ENCODE results near the gene PLK5.
"Not testable (repeated sequence)": the region's sequence is repeated elsewhere in the genome, so short reads cannot be mapped to it uniquely, and the experiment has no call there.

The PLK5 gene, protein sequence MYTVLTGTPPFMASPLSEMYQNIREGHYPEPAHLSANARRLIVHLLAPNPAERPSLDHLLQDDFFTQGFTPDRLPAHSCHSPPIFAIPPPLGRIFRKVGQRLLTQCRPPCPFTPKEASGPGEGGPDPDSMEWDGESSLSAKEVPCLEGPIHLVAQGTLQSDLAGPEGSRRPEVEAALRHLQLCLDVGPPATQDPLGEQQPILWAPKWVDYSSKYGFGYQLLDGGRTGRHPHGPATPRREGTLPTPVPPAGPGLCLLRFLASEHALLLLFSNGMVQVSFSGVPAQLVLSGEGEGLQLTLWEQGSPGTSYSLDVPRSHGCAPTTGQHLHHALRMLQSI

DNA sequence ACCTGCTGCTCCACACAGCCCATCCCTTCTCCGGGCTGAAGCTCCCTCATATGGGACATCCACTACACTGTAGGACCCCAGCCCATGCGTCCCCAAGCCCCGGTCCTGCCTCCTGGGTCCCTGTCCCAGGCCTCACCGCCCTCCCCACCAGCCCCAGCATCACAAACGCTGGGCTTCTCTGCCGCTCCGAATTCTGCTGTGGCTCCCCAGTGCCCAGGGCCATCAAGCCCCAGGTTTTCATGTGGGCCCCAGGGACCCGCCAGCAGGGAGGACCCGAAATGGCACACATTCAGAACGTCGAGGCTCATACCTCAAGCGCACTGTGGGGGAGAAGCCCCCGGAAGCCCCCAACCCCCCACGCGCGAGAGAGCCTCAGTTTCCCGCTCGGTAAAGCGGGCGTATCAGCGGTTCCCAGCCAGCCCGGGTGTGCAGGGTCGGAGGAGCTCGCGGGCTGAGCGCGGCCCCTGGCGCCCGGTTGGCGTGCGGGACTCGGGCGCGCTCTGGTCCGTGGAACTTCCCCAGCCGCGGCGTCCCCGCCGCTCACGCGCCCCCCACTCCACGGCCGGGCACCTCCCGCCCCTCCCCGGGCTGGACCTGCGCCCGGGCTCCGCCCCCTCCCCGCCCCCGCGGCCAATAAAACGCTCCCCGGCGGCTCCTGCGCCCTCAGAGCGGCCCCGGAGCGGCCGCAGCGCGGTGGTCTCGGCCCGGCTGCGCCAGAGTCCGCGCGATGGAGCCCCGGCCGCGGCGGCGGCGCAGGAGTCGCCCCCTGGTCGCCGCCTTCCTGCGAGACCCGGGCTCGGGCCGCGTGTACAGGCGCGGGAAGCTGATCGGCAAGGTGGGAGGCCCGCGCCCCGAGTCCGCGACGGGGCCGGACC is at the start of gene PLK5:
PLK5 (plus strand) TSS at position 666 of the 875 bp plus-strand sequence. CDS start 2,920 bp downstream, outside the sequence.
- no peak for DNase-seq

DNA sequence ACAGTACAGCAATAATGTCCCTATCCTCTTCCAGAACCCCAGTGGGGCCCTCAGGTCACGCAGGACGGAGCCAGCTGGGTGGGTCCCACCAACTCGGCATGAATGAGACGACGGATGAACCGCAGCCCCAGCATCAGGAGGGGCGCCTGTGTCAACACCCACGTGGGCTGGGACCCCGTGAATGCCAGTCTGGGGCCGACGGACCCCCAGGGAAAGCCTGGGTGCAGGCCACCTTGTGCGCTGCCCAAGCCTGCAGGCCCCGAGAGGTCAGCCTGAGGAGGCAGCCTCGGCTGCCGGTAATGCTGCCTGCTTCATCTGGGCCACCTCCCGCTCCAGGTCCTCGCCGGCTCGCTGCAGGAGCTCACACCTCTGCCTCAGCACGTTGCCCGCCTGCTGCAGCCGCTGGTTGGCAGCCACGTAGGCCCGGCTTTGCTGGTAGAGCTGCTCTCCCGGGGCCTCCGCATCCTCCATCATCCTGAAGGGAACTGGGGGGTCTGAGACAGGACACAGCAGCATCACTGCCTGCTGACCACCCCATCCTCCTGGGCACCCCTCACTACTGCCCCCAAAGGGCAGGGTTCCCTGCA is 49.0 kb upstream of the PLK5 start:
- DNase-seq: no peak

DNA sequence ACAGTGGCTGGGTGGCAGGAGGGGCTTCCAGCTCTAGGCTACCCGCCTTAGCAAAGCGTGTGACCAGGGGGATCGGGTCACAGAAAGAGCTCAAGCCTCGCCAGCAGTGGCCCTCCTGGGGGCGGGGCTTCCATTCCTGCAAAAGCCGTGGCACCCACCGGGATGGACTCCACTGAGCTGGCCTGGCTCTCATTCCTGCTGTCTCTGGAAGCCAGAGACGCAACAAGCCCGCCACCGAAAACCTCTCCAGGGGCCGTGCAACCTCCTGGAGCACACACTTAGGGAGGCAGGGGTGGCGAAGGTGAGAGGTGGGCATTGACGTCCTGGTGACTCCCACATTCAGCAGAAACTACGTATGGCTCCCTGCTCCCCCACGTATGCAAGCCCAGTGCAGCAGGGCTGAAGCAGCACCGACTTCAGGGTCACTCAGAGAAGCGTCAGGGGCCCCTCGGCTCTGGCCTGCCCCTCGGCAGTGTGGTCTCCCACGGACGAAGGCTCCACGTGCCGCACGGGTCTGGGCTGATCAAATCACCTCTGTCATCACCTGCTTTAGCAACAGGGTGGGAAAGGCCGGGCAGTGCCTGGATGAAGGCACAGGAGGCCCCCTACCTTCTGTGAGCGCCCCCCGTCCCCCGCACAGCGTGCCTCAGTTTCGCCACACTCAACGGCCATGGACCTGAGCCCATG is 48.0 kb upstream of the PLK5 start:
- DNase-seq: no peak

DNA sequence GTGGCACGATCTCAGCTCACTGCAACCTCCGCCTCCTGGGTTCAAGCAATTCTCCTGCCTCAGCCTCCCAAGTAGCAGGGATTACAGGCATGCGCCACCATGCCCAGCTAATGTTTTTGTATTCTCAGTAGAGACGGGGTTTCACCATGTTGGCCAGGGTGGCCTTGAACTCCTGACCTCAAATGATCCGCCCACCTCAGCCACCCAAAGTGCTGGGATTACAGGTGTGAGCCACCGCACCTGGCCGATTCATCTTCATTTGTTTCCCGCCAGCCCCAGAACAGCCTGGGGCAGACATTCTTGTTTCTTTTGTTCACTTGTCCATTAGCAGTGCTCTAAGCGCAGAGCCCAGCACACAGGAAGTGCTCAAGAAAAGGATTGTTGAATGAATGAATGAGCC is 46.8 kb upstream of the PLK5 start:
- DNase-seq: not testable (repeated sequence)

DNA sequence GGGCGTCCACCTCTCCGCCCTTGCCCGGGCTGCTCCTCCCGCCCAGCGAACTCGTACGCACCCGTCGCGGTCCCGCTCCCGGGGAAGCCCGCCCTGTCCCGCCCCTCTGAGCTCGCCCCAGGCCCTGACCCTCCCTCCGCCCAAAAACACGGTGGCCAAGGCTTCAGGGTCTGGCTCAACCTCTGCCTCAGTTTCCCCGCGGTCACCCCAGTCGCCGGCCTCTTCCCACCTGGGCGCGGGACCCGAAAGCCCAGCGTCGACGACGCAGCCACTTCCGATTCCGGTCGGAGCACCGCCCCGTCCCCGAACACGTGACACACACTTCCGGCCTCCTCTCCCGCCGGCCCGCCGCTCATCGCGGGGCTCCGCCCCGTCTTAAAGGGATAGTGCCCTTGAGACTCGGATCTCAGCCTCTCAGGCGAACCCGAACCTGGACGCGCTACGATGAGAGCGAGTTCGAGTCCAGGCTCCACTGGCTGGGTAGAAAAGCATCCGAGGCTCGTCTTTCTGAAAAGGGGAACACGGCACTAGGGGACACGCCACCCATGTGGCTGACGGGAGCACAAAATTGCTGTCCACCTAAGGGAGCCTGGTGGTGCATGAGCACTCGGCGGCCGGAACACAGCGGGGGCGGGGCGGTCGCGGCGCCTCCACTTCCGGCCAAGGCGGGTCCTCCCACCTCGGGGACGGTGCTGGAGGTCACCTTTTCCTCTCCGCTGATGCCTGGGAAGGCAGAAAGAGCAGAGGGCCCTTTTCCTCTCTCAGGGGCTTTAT is 44.8 kb upstream of the PLK5 start, which contains the start of gene C19orf25:
C19orf25 (minus strand) TSS at position 282 of the 774 bp plus-strand sequence. CDS start 312 bp downstream, outside the sequence.
- DNase-seq: peak; percentile 94

DNA sequence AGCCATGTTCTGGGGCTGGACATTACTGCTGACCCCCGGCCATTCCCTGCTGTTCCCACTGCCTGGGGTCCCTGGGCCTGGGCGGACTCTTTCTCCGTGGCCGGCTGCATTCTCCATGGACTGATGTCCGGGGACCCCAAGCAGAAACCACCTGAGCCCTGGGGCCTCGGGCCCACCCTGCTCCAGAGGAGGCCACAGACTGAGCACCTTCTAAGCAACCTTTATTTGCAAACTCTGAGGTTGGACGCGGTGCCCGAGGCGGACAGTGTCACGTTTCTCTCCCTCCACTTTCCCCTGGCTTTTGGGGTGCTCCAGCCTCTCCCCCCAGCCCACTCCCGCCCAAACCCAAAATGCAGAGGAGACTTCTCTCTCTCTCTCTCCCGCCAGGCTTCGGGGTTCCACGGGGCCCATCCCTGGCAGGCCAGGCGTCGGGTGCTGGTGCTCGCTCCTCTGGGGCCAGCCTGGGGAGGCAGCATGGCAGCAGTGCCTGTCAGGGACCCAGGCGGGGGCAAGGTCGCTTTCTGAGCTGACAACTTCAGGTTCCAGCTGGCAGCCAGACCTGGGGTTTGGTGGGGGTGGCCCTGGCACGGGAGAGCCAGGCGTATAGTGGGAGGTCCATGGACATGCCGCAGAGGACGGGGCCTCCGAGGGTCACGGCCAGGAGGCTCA is 42.5 kb upstream of the PLK5 start:
- DNase-seq: no peak

DNA sequence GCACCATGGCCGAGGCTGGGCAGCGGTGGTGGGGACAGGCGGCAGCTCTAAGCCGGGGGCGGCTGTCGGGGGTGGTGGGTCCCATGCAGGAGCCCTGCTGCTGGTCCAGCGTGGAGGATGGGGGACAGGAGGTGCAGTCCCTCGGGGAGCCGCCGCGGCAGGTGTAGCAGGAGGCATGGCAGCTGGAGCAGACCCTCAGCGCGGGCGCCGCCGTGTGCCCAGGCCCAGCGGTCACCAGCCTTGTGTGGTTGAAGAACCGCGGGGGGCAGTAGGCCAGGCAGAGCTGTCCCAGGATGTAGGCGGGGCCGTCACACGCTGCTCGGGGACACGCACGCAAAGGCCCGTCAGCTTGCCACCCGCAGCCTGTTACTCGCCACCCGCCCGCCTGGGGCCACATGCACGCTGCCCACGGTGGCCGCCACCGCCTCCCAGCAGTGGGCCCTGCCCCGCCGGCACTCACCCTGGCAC is 42.0 kb upstream of the PLK5 start:
- no peak for DNase-seq

DNA sequence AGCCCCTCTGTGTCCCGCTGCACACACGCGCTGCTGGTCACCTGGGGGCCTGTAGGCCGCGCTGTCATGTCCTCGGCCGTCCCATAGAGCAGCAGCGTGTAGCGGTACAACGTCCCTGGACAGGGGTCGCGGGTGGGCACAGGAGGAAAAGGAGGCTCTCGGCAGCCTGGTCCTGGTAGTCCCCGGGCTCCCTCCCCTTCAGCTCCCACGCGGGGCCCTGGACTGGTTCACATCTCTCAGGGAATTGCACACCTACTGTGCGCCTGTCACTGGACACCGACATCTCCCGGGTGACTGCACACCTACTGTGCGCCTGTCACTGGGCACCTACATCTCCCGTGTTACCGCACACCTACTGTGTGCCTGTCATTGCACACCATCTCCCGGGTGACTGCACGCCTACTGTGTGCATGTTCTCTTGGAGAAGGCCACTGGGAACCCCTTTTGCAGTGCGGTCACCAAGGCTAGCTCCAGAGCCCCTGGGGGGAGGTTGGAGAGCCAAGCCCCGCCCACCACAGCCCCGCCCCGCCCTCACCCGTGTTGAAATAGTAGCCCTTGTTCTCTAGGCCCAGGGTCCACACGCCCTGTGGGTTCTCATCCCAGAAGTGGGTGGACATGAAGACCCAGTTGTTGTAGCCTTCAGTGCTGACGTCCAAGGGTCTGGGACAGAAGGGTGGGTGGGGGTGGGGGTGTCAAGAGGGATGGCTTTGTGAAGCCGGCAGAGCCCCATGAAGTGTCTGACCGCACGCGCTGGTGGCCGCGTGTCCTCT is 41.3 kb upstream of the PLK5 start:
- DNase-seq: no peak

DNA sequence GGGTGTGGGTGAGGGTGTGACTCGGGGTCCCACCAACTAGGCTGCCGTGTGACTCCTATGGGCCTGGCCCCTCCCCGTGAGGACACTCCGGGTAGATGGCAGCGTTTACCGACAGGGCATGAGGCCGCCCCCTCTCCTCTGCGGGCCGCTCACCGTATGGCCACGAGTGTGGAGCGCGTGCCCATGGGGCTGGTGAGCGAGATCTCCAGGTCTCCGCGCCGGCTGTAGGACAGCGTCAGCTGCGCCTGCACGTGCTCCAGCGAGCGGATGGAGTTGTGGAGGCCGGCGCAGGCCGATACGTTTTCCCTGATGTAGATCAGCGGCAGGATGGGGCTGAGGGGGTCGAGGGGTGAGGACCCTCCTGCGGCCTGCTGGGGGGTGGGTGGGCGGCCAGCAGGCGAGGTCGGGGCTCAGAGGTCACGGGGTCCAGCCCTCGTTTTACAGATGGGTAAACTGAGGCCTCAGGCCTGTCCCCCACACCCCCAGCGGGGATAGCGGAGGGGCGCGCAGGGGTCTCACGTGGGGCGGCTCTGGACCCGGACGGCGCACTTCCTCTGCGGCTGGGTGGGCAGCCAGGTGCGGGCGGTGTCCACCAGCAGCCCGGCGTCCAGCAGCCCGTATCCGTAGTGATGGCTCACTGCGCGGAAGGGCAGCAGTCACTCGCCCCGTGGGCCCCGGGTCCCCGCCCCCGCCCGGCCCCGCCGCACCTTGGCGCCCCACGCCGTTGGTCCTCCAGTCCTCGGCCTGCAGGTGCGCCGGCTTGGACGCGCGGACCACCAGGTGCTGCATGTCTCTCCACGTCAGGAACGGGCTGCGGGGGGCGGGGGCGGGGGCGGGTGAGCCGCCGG is 40.5 kb upstream of the PLK5 start:
- no peak for DNase-seq

DNA sequence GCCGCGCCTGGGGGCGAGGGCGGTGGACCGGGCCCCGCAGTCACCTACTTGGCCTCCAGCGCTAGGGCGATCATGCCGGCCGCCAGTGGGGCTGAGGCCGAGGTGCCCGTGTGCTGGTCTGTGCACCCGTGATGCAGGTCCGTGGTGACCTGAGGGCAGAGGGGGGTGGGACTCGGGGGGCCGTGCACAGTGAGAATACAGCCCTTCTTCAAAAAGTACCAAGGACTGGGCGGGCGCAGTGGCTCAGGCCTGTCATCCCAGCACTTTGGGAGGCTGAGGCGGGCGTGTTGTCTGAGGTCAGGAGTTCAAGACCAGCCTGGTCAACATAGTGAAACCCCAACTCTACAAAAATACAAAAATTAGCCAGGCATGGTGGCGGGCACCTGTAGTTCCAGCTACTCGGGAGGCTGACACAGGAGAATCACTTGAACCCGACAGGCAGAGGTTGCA is 39.9 kb upstream of the PLK5 start:
- no peak for DNase-seq

DNA sequence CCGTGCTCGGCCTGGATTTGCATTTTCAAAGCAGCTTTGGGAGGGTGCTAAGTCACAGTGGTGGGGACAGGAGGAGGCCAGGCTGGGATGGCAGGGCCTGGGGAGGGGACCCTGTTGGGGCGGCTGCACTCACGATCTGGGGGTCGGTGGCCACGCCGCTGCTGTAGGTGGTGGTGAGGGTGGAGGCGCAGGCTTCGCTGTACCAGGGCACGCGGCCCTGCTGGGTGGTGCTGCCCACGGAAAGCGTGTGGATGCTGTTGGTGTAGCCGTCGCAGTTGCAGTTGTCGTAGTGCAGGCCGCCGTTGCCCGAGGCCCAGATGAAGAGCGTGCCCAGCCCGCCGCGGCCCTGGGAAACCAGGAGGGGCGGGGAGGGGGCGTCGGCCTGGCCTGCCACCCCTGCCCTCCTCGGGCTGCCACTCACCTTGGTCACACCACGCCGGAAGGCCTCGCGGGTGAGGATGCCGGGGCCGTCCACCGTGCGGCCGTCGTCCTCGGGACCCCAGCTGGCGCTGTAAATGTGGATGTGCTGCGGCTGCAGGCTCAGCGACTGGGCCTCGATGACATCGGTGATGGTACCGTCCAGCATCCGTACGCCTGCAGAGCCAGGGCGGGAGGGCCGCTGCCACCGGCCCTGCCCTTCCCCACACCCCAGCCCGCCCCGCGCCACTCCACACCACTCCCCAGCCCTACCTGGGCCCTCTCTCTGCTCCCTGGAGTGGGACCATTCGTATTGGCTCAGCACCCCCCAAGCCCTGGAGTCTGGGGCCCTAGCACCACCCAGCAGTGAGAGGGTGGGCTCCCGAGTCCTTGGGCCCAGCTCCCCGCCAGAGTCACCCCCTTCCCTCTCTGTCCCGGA is 36.9 kb upstream of the PLK5 start:
- DNase-seq: no peak

DNA sequence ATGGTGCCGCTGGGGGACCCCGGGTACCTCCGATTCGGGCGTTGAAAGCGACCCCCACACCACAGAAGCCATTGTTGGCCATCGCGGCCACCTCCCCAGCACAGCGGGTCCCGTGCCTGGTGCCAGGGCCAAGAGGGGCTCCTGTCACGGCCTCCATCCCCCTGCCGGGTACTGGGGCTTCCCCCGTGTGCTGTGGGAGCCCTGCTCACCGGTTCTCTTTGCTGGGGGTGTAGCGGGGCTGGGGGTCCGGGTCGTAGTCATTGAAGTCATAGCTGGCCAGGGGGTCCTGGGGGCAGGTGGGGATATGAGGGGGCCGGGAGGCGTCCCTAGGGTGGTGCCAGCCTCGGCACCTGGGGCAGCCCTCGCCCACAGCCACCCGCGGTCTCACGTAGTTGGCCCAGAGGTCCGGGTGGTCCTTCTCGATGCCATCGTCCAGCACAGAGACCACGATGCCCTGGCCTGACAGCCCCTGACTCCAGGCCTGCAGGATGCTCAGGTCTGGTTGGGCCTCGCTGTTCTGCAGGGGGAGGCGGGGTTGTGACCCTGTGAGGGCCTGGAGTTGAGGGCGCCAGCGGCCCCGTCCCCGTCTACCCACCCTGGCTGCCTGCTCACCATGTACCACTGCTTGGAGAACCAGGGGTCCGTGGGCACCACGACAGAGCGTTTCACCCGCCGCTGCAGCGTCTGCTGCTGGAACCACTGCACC is 36.1 kb upstream of the PLK5 start:
- no peak for DNase-seq

DNA sequence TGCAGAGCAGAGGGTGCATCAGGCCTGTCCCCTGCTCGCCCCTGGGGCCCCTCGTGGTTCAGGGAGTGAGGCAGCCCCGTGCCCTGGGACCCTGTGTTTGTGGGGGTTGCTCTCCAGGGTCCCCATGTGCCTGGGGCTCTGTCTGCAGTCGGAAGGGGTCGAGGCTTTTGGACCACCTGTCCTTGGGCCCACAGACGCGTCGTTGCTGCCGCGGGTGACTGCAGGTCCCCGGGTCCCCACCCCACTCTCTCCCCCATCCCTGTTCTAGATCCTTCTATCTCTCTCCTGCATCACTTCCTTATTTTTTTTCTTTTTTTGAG is 35.6 kb upstream of the PLK5 start:
- no peak for DNase-seq

DNA sequence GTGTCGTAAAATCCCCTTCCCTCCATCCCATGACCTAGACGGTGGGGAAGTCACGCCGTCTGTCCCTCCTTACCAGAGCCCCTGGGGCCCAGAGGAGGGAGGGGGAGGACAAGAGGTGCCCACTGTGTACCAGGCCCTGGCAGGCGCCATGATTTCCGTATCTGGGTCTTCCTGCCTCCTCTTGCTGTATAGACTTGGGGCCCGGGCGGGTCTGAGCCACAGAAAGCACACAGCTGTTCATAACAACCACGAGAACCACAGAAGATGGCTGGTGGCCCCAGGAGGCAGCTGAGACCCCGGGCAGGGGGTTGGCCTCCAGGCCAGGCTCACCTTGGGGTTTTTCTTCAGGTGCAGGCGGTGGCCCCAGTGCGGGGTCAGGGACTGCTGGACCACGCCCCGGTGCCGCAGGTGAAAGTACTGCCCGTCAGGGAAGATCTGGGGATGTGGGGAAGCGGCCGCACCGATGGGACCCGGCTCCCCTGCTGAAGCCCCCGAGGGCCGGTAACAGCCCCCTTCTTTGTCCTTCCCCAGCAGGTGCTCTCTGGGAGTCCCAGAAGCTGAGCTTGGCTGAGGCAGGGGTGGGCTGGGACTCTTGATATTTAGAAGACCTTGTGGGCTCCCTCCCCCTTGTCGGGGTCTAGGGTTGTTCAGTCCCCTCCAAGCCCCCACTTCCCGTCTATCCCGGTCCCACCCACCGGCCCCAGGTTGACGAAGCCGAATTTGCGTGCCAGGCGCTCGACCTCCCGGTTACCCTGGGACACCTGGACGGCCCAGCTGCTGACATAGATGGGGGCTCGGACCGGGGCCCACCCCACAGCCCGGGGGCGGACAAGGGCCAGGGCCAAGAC is 34.2 kb upstream of the PLK5 start:
- no peak for DNase-seq

DNA sequence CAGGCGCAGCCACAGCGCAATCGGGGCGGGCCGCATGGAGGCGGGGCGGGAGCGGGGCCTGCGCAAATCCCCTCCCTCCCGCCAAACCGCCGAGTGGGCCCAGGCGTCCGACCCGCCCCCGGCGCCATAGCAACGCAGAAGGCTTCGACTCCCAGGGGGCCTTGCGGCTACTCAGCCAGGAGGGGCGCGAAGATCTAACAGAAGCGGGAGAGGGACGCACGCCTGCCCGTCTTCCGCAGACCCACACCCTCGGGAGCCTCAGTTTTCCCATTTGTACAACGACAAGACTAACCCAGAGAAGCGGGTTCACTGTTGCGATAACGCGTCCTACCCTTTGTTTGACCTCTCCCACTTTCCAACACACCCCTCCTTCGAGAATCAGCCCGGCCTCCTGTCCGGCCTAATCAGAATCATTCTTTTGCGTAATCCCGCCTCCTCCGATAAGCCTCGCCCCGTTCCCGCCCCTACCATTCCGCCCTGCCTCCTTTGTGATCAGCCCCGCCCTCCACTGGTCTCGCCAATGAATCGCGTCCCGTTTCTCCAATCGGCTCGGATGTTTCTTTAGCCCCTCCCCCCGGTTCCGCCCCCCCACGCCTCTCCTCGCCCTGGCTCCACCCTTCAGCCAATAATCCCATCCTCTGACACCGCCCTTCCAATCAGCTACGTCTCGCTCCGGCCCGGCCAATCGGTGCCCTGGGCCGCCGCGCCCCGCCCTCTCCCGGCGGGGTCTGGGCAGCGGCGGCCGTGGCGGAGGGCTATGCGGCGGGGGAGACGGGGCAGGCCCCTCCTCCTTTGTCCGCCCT is 33.4 kb upstream of the PLK5 start, which contains the start of gene PCSK4:
PCSK4 (minus strand) TSS at position 40 of the 803 bp plus-strand sequence; CDS start at position 36, 4 bp downstream.
- peak; percentile 95 for DNase-seq
